ENCODE measurements around the gene RAB11FIP3.
"Not testable (repeated sequence)": the region's sequence is repeated elsewhere in the genome, so short reads cannot be mapped to it uniquely, and the experiment has no call there.

The RAB11FIP3 gene

GRCh38 chr16:454397-454940 lies 29.0 kb downstream of the RAB11FIP3 start:
- Histone ChIP-seq H3K79me2 (ENCODE audit: control insufficient read depth, insufficient read depth, low read length, unreplicated experiment) (peaks cover 13% of the 10 kb centered on the region), H3K27ac (ENCODE audit: low read depth, low read length) (no peak overlapping the region), H3K36me3 (ENCODE audit: insufficient read depth, low read length) (no peaks in the 10 kb centered on the region), H2AFZ (ENCODE audit: low read length, unreplicated experiment) (no peak overlapping the region), H3K4me1 (ENCODE audit: control insufficient read depth, insufficient read depth, low read length, unreplicated experiment) (peaks cover 12% of the 10 kb centered on the region), H3K27me3 (ENCODE audit: insufficient read depth, low read length) (no peaks in the 10 kb centered on the region), H3K4me3 (ENCODE audit: low read depth, low read length) (no peak overlapping the region)

- Histone ChIP-seq H2AFZ (ENCODE audit: low read length, unreplicated experiment) (no peak overlapping the region), H3K27me3 (ENCODE audit: insufficient read depth, low read length) (no peaks in the 10 kb centered on the region), H3K36me3 (ENCODE audit: insufficient read depth, low read length) (no peaks in the 10 kb centered on the region), H3K4me1 (ENCODE audit: control insufficient read depth, insufficient read depth, low read length, unreplicated experiment) (peaks cover 12% of the 10 kb centered on the region), H3K79me2 (ENCODE audit: control insufficient read depth, insufficient read depth, low read length, unreplicated experiment) (peaks cover 8% of the 10 kb centered on the region), H3K4me3 (ENCODE audit: low read depth, low read length) (no peak overlapping the region), H3K27ac (ENCODE audit: low read depth, low read length) (no peak overlapping the region)
Measured at GRCh38 chr16:455453-455852, 30.0 kb downstream of the RAB11FIP3 start.

GRCh38 chr16:456891-457483 lies 31.5 kb downstream of the RAB11FIP3 start:
- no peak overlapping the region for H2AFZ ChIP-seq (ENCODE audit: low read length, unreplicated experiment)
- H3K79me2 ChIP-seq (ENCODE audit: control insufficient read depth, insufficient read depth, low read length, unreplicated experiment) = peaks cover 12% of the 10 kb centered on the region
- no peaks in the 10 kb centered on the region for H3K27me3 ChIP-seq (ENCODE audit: insufficient read depth, low read length)
- H3K36me3 ChIP-seq (ENCODE audit: insufficient read depth, low read length) = 0 out of 2 replicates have a peak, but pooled peaks cover 3% of the 10 kb centered on the region
- peak overlapping the region; percentile 49; the same call in 1 of the 2 replicates for H3K4me3 ChIP-seq (ENCODE audit: low read depth, low read length)
- H3K27ac ChIP-seq (ENCODE audit: low read depth, low read length) = peak overlapping the region; percentile 27; the same call in 1 of the 2 replicates
- peaks cover 12% of the 10 kb centered on the region for H3K4me1 ChIP-seq (ENCODE audit: control insufficient read depth, insufficient read depth, low read length, unreplicated experiment)

- peaks cover 12% of the 10 kb centered on the region for H3K79me2 ChIP-seq (ENCODE audit: control insufficient read depth, insufficient read depth, low read length, unreplicated experiment)
- H3K4me1 ChIP-seq (ENCODE audit: control insufficient read depth, insufficient read depth, low read length, unreplicated experiment) = peaks cover 12% of the 10 kb centered on the region
- no peak overlapping the region for H3K27ac ChIP-seq (ENCODE audit: low read depth, low read length)
- H3K4me3 ChIP-seq (ENCODE audit: low read depth, low read length) = no peak overlapping the region
- H2AFZ ChIP-seq (ENCODE audit: low read length, unreplicated experiment) = no peak overlapping the region
- no peaks in the 10 kb centered on the region for H3K27me3 ChIP-seq (ENCODE audit: insufficient read depth, low read length)
- 0 out of 2 replicates have a peak, but pooled peaks cover 3% of the 10 kb centered on the region for H3K36me3 ChIP-seq (ENCODE audit: insufficient read depth, low read length)
Measured at GRCh38 chr16:457732-458400, 32.4 kb downstream of the RAB11FIP3 start.

- Histone ChIP-seq H3K36me3 (ENCODE audit: insufficient read depth, low read length) (0 out of 2 replicates have a peak, but pooled peaks cover 3% of the 10 kb centered on the region), H3K4me1 (ENCODE audit: control insufficient read depth, insufficient read depth, low read length, unreplicated experiment) (peaks cover 12% of the 10 kb centered on the region), H3K4me3 (ENCODE audit: low read depth, low read length) (no peak overlapping the region), H2AFZ (ENCODE audit: low read length, unreplicated experiment) (no peak overlapping the region), H3K27ac (ENCODE audit: low read depth, low read length) (no peak overlapping the region), H3K79me2 (ENCODE audit: control insufficient read depth, insufficient read depth, low read length, unreplicated experiment) (peaks cover 12% of the 10 kb centered on the region), H3K27me3 (ENCODE audit: insufficient read depth, low read length) (no peaks in the 10 kb centered on the region)
Measured at GRCh38 chr16:459761-460160, 34.3 kb downstream of the RAB11FIP3 start.

DNA sequence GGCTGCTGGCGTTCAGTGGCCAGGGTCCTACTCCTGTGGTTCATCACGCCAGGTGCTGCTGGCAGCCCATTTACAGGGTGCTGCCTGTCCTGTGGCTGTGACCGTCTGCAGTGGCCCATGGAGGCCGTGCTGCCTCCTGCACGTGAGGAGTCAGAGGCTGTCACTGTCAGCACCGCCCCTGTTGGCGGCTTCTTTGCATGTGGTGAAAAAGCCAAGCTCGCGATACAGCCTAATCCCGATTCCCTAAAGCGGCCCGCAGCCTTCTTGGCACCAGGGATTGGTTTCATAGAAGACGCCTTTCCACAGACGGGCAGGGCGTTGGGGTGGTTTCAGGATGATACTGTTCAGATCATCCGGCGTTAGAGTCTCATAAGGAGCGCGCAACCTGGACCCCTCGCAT lies 35.3 kb downstream of the RAB11FIP3 start:
- Histone ChIP-seq H3K27me3 (ENCODE audit: insufficient read depth, low read length) (no peaks in the 10 kb centered on the region), H3K4me1 (ENCODE audit: control insufficient read depth, insufficient read depth, low read length, unreplicated experiment) (peaks cover 12% of the 10 kb centered on the region), H3K36me3 (ENCODE audit: insufficient read depth, low read length) (0 out of 2 replicates have a peak, but pooled peaks cover 3% of the 10 kb centered on the region), H3K4me3 (ENCODE audit: low read depth, low read length) (no peak overlapping the region), H2AFZ (ENCODE audit: low read length, unreplicated experiment) (no peak overlapping the region), H3K27ac (ENCODE audit: low read depth, low read length) (no peak overlapping the region), H3K79me2 (ENCODE audit: control insufficient read depth, insufficient read depth, low read length, unreplicated experiment) (peaks cover 12% of the 10 kb centered on the region)

DNA sequence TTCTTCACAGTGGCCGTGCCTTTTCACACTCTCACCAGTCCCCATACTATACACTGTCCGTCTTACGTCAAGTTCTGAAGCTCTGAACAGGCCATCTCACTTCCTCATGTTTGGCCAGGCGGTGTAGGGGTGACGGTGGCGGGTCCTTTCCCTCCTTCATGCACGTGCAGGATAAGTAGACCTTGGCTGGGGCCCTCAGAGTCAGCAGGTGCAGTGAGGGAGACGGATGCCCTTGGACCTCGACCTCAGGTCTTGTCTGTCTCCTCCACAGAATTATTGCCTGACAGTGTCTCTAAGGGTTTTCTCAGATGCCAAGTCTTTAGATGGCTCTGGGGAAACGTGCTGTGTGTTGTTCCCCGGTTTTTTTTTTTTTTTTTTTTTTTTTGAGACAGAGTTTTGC lies 37.6 kb downstream of the RAB11FIP3 start:
- no peaks in the 10 kb centered on the region for H3K4me1 ChIP-seq (ENCODE audit: control insufficient read depth, insufficient read depth, low read length, unreplicated experiment)
- H3K36me3 ChIP-seq (ENCODE audit: insufficient read depth, low read length) = 0 out of 2 replicates have a peak, but pooled peaks cover 3% of the 10 kb centered on the region
- no peak overlapping the region for H3K4me3 ChIP-seq (ENCODE audit: low read depth, low read length)
- H3K27ac ChIP-seq (ENCODE audit: low read depth, low read length) = no peak overlapping the region
- no peaks in the 10 kb centered on the region for H3K27me3 ChIP-seq (ENCODE audit: insufficient read depth, low read length)
- peaks cover 7% of the 10 kb centered on the region for H3K79me2 ChIP-seq (ENCODE audit: control insufficient read depth, insufficient read depth, low read length, unreplicated experiment)
- no peak overlapping the region for H2AFZ ChIP-seq (ENCODE audit: low read length, unreplicated experiment)

- H3K27ac ChIP-seq (ENCODE audit: low read depth, low read length) = no peak overlapping the region
- 0 out of 2 replicates have a peak, but pooled peaks cover under 1% of the 10 kb centered on the region for H3K36me3 ChIP-seq (ENCODE audit: insufficient read depth, low read length)
- no peaks in the 10 kb centered on the region for H3K79me2 ChIP-seq (ENCODE audit: control insufficient read depth, insufficient read depth, low read length, unreplicated experiment)
- H2AFZ ChIP-seq (ENCODE audit: low read length, unreplicated experiment) = no peak overlapping the region
- H3K4me3 ChIP-seq (ENCODE audit: low read depth, low read length) = no peak overlapping the region
- no peaks in the 10 kb centered on the region for H3K4me1 ChIP-seq (ENCODE audit: control insufficient read depth, insufficient read depth, low read length, unreplicated experiment)
- H3K27me3 ChIP-seq (ENCODE audit: insufficient read depth, low read length) = no peaks in the 10 kb centered on the region
Measured at GRCh38 chr16:466651-467050, 41.2 kb downstream of the RAB11FIP3 start.

DNA sequence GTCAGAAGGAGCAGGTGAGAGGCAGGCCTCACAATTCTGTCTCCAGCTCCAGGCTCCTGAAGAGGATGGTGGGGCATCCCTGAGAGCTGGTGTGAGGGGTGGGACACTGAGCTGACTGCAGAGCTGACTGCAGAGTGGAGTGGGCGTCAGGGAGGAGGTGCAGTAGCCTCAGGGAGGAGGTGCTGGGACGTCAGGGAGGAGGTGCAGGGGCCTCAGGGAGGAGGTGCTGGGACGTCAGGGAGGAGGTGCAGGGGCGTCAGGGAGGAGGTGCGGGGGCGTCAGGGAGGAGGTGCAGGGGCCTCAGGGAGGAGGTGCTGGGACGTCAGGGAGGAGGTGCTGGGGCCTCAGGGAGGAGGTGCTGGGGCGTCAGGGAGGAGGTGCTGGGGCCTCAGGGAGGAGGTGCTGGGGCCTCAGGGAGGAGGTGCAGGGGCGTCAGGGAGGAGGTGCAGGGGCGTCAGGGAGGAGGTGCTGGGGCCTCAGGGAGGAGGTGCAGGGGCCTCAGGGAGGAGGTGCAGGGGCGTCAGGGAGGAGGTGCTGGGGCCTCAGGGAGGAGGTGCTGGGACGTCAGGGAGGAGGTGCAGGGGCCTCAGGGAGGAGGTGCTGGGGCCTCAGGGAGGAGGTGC lies 41.9 kb downstream of the RAB11FIP3 start:
- H3K4me3 ChIP-seq (ENCODE audit: low read depth, low read length); H3K79me2 ChIP-seq (ENCODE audit: control insufficient read depth, insufficient read depth, low read length, unreplicated experiment); H2AFZ ChIP-seq (ENCODE audit: low read length, unreplicated experiment); H3K36me3 ChIP-seq (ENCODE audit: insufficient read depth, low read length); H3K4me1 ChIP-seq (ENCODE audit: control insufficient read depth, insufficient read depth, low read length, unreplicated experiment); H3K27me3 ChIP-seq (ENCODE audit: insufficient read depth, low read length); H3K27ac ChIP-seq (ENCODE audit: low read depth, low read length): not testable (repeated sequence)

DNA sequence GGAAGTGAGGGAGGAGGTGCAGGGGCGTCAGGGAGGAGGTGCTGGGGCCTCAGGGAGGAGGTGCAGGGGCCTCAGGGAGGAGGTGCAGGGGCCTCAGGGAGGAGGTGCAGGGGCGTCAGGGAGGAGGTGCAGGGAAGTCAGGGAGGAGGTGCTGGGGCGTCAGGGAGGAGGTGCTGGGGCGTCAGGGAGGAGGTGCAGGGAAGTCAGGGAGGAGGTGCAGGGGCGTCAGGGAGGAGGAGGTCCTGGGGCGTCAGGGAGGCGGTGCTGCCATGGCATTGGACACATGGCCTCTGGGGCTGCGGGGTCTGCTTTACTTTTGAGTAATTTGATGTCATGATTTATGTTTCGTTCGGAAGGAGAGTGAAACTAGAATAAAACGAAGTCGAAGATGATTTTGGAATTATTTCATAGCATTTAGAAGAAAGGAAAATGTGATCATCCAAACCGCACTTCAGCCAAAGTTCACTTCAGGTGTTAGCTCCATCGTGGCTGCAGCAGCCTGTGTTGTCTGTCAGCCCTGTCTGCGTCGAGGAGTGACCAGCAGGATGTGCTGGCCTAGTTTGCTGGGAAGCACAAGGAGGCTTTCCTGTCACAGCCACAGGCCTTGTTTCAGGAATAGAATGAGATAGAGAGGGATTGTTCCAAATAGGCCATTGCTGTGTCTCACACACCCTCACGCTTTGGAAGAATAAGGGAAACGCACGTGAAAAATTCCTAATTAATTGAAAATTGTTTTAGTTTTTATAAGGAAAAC lies 42.8 kb downstream of the RAB11FIP3 start:
- Histone ChIP-seq H3K4me3 (ENCODE audit: low read depth, low read length) (no peak overlapping the region), H3K27ac (ENCODE audit: low read depth, low read length) (no peak overlapping the region), H3K27me3 (ENCODE audit: insufficient read depth, low read length) (no peaks in the 10 kb centered on the region), H3K36me3 (ENCODE audit: insufficient read depth, low read length) (no peaks in the 10 kb centered on the region), H2AFZ (ENCODE audit: low read length, unreplicated experiment) (no peak overlapping the region), H3K4me1 (ENCODE audit: control insufficient read depth, insufficient read depth, low read length, unreplicated experiment) (no peaks in the 10 kb centered on the region), H3K79me2 (ENCODE audit: control insufficient read depth, insufficient read depth, low read length, unreplicated experiment) (no peaks in the 10 kb centered on the region)
